NCI-H510A treated with DMSO at 0.1 percent for 48 hours (cell line): Measurements from ENCODE around the gene MTMR4.
"Not testable (repeated sequence)": the region's sequence is repeated elsewhere in the genome, so short reads cannot be mapped to it uniquely, and the experiment has no call there.

Source experiments
- DNase-seq: peaks from one replicate; lab custom pipeline; 2025; lab: John Stamatoyannopoulos, UW

MTMR4 gene

DNA sequence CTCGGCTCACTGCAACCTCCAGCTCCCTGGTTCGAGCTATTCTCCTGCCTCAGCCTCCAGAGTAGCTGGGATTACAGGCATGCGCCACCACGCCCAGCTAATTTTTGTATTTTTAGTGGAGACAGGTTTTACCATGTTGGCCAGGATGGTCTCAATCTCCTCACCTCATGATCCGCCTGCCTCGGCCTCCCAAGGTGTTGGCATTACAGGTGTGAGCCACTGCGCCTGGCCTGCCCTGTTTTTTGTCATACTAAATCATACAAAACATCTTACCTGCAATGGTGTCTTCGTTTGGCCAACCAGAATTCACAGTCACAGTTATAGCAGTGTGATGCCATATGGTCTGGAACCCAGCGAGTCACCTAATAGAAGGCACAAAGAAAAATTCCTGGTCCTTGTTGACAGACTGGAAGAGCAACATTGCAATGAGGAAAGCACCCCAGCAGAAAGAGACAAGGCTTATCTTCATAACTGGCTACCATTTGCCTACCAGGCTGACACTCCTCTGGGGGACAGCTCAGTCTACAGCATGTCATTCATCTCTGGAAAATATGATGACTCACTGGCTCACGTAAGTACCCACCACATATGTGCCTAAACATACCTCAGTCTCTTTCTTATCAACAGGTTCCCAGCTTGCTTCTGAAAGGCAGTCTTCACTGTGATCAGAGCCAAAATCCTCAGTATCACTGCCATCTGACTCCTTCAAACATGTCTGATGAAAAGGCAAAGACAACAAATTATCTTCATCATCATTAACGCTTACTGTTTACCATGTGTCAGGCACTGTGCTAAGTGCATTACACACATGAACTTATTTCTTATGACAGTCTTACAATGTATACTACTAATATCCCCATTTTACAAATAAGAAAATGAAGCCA lies 22.0 kb downstream of the MTMR4 start:
- no peak for DNase-seq

DNA sequence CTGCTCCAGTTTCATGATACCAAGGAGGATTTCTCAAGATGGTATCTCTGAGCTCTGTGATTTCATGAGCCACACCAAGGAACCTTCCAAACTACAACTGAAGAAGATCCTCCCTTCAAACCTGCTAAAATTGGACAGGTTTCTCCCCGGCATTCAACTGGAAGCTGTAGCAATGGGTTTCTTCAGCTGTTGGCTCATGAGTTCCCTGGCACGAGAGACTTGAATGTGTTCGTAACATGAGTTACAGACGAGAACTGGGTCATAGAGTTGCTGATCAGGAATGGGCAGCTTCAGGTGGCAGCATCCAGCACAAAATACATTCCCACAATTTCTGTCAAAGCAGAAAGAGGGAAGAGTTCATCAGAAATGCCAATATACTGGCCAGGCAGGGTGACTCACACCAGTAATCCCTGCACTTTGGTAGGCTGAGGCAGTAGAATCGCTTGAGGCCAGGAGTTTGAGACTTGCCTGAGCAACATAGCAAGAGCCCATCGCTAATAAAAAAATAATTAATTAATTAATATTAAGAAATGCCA lies 22.9 kb downstream of the MTMR4 start:
- DNase-seq: no peak

DNA sequence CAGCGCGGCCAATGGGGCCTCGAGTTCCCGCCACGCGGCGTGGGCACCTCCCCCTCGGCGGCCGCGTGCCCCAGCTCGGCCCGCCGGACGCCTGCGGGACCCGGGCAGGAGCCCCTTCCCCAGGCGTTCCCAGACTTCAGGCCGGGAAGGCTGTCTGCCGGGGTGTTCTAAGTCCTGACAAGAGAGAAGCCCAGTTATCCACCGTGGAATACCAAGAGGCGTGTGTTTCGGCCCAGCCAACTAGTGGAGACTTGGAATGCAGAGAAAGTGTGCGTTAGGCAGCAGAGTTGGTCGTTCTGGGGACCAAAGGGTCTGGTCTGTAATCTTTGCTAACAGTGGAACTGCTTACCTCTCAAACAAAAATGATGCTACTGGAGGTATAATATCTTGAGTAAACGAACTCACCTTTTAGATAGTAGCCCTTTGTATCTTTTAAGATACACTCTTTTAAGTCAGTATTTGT lies 26.0 kb downstream of the MTMR4 start:
- DNase-seq: no peak

DNA sequence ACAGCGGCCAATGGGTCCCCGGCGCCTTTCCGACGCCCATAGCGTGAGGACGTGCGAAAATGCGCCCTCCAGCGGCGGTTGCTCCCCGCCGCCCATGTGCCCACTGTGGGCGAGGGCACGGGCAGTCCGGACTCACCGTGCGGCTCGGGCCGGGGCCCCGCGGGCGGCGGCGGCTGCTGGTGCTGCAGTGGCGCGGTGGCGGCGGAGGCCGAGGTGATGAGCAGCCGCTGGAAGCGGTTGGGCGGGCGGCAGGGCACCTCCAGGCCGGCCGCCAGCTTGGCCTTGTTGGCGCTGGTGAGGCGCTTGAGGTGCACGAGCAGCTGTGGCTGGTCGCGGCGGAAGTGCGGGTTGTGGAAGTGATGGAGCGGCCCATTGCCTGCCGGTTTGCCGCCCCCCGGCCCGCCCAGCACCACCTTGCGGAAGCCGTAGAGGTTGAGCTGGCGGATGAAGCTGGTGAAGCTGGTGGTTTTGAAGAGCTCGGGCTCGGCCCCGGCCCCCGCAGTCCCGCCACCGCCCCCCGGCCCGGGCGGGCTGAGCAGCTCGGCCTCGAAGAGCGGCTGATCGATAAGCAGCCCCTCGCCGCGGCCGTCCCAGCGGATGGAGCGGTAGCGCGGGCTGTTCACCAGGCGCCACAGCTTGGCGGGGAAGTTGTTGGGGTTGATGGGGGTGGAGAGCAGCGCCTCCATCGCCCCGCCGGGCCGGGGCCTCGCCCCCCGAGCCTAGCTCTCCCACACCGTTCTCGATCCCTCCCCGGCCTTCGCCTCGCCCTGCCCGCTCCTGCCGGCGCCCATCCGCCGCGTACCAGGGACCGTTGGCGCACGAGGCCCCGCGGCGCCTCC lies 26.6 kb downstream of the MTMR4 start, which contains the start of gene HSF5:
HSF5 (minus strand) TSS at position 820 of the 839 bp plus-strand sequence; CDS start at position 686, 134 bp downstream.
- no peak for DNase-seq

DNA sequence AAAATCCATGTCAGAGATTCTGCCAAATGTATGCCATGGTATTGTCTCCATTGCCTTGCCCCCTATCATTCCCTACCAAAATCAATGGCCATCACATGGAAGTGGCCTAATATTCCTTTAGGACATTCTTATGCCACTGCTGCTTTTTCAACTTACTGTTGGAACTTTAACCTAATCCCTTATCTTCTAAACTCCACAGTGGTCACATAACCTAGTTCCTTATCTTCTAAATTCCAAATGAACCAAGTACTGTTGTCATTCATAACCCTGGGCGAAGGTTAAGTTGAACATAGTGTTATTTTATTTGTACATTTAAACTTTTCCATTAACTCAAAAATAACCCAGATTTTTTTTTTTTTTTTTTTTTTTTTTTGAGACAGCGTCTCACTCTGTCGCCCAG lies 29.8 kb downstream of the MTMR4 start:
- no peak for DNase-seq

DNA sequence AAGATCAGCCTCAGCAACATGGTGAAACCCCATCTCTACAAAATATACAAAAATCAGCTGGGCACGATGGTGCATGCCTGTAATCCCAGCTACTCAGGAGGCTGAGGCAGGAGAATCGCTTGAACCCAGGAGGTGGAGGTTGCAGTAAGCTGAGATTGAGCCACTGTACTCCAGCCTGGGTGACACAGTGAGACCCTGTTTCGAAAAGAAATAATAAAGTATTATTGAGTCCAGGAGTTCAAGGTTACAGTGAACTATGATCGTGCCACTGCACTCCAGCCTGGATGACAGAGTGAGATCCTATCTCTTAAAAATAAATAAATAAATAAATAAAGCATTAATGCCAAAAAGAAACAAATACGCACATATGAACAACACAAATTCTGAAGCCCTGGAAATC lies 32.6 kb downstream of the MTMR4 start:
- not testable (repeated sequence) for DNase-seq

DNA sequence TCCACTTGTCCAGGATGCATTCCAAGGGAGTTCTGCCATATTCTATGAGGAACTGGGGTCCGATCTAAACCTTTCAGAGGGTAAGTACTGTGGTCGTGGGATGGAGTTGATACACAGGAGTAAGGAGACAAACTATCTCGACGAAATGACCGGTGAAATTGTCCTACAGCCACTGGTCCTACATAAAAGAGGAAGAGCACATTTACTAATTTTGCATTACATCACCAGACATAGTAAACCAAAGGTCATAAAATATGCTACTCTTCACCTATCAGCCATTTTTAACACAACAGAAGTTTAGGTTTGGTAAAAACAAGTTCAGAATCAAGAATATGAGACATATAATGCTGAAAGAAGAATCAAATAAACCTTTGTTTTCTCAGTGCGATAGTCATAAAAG lies 34.3 kb downstream of the MTMR4 start:
- DNase-seq: no peak

DNA sequence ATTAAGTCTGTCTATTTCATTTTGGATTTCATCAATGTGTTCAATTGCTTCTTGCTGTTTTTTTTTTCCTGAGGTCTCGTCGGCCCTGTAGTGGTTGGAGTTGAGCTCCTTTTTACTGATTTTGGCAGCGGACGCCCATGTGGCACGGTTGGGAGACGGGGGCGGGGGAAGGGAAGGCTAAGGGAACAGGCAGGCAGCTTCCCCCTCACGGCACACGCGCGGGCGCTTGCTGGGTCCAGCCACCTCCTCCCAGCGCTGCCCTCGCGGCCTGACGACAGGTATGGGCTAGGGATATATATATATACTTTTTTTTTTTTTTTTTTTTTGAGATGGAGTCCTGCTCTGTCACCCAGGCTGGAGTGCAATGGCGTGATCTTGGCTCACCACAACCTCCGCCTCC lies 37.6 kb downstream of the MTMR4 start:
- DNase-seq: no peak

DNA sequence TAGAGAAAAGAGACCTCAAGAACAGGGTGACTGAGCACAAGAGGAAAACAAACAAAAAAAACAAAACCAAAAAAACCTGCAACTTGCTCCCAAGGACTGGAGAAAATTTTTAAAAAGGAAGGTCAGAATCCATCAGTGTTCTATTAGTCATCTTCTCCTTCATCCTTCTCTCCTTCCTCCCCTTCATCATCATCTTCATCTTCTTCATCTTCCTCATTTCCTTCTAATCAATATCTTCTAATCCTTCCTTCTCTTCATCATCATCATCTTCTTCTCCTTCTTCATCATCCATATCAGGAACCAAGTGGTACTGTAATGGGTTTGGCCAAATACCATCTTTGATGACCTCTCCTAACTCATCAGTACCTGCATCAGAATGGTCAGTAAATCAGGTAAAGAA lies 38.5 kb downstream of the MTMR4 start:
- DNase-seq: no peak

DNA sequence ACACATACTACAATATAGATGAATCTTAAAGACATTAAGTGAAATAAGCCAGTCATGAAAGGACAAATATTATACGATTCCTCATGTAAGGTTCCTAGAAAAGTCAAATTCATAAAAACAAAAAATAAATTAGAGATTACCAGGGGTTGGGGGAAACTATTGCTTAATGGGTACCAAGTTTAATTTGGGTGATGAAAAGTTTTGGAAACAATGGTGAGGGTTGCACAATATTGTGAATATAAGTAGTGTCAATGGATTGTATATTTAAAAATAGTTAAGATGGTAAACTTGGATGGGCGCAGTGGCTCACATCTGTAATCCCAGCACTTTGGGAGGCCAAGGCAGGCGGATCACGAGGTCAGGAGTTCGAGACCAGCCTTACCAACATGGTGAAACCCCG lies 44.1 kb downstream of the MTMR4 start:
- DNase-seq: no peak

DNA sequence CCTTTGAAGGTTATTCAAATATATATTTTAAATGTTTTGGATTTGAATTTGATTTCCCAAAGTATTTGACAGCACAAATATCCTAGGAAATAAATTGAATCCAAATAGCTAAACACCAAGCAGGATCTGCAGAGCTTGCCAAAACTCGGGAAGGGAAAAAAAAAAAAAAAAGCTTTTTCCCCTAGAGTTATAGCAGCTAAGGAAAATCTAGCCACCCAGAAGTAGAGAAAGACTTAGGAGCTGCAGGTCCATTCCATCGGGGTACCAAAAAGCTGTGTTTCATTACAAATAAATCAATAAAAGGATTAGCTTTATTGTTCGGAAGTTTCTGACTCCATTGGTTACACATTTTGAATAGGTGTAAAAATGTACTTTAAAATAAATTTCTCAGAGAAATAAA lies 45.5 kb downstream of the MTMR4 start:
- no peak for DNase-seq

DNA sequence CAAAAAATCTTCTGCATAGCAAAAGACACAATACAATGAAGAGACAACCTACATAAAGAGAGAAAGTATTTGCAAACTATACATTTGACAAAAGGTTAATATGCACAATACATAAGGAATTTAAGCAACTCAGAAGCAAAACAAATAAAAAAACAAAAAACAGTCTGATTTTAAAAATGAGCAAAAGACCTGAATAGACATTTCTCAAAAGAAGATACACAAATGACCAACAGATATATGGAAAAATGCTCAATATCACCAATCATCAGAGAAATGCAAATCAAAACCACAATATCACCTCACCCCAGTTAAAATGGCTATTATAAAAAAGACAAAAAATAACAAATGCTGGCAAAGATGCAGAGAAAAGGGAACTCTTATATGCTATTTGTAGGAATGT lies 58.9 kb downstream of the MTMR4 start:
- DNase-seq: no peak

DNA sequence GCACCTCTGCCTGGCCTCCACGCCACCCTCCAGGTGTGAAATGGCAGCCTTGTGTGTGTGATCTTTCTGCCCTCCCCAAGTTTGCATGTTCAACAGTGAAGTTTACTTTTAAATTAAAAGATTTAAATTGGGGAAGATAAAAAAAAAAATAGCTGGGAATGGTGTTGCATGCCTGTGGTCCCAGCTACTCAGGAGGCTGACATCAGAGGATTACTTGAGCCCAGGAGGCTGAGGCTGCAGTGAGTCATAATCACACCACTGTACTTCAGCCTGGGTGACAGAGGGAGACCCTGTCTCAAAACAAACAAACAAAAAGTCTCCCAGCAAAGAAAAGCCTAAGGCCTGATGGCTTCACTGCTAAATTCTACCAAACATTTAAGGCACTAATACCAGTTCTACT lies 61.7 kb downstream of the MTMR4 start:
- no peak for DNase-seq

DNA sequence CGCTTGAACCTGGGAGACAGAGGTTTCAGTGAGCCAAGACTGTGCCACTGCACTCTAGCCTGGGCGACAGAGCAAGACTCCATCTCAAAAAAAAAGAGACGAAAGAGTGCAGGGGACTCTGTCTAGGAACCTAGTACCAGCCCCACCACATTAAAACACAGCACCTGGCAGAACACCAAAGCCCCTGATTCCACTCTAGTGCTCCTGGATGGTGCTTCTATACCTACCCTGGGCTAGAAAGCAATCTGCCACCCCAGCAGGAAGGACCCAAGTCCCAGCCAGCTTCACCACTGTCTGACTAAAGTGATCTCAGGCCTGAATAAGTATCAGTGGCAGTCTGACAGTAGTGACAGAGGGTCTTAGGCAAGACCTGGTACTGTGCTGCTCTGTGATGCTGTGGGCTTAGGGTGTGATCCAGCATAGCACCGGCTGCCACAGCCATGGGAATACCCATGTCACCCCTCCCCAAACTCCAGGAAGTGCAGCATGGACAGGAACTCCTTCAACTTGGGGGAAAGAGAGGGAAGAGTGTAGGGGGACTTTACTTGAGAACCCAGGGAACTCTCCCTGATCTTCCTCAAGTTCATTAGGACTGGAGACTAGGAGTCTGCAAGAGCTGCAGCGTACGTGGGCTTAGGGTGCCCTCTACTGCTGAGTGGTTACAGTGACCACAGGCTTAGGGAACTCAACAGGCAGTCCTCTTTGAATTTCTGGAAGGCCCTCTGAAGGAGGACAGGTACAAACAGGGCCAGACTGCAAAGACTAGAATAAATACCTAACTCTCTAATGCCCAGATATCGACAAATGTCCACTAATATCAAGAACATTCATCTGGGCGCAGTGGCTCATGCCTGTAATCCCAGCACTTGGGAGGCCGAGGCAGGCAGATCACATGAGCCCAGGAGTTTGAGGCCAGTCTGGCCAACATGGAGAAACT lies 67.1 kb downstream of the MTMR4 start:
- DNase-seq: peak; percentile 88

DNA sequence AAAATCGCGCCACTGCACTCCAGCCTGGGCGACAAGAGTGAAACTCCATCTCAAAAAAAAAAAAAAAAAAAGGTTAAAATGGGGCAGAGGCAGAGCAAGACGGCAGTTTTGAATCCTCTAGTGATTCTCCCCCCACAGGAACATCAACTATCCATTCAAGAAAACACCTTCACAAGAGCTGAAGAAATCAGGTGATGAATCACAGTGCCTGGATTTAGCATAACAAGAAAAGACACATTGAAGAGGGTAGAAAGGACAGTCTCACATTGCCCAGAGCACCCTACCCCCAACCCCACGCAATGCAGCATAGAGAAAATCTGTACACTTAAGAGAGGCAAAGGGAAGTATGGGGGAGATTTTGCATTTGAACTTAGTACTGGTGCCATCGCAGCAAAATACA lies 68.4 kb downstream of the MTMR4 start:
- DNase-seq: no peak
